ENCODE data around the gene PTPRN2.

- TF ChIP-seq, protein P1, sequence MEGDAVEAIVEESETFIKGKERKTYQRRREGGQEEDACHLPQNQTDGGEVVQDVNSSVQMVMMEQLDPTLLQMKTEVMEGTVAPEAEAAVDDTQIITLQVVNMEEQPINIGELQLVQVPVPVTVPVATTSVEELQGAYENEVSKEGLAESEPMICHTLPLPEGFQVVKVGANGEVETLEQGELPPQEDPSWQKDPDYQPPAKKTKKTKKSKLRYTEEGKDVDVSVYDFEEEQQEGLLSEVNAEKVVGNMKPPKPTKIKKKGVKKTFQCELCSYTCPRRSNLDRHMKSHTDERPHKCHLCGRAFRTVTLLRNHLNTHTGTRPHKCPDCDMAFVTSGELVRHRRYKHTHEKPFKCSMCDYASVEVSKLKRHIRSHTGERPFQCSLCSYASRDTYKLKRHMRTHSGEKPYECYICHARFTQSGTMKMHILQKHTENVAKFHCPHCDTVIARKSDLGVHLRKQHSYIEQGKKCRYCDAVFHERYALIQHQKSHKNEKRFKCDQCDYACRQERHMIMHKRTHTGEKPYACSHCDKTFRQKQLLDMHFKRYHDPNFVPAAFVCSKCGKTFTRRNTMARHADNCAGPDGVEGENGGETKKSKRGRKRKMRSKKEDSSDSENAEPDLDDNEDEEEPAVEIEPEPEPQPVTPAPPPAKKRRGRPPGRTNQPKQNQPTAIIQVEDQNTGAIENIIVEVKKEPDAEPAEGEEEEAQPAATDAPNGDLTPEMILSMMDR (IDR thresholded peaks at IDR 0.05) = no peak
- TF ChIP-seq POLR2AphosphoS5 (IDR thresholded peaks at IDR 0.05; ENCODE audit: low read depth, low read length) = no peak
Measured at GRCh38 chr7:157853789-157854065, 733.9 kb downstream of the PTPRN2 start.
